Fibroblast of peridontal ligament (primary cell): ENCODE results near the gene ARHGAP40.

Experiments used
- DNase-seq: peaks from one replicate; pipeline ENCODE4 v3.0.0-alpha.2; 2010; ENCODE audit errors: extremely low read depth

The ARHGAP40 gene

DNA sequence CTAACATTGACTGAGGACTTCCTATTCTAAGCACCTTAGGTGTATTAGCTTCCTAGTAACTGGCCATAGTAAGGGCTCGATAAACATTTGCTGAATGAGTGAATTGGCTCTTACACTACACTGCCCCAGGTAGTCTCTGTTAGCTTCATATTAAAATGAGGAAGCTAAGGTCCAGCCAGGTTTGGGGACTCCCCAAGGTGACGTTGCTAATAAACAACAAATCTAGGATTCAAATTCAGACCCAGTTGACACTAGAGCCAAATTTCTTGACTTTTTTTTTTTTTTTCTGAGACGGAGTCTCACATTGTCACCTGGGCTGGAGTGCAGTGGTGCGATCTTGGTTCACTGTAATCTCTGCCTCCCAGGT is 16.2 kb downstream of the ARHGAP40 start:
- DNase-seq: no peak

DNA sequence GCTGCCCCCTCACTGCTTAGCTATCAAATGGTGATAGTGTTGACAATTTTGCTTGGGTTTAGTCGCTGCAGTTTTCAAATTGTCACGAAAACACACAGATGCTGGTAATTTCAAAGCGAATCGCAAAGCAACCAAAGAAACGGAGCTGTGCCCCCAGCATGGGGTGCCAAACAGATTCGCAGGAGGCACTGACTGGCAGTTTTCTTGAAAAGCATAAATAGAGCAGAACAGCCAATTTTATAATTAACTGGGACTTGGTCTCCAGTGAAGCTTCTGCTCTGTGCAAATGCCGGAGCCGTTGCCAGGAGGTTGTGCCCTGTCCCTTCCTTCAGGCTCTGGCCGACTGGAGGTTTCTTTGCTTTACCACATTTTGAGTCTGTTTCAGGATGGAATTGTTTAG is 18.8 kb downstream of the ARHGAP40 start:
- DNase-seq: no peak

DNA sequence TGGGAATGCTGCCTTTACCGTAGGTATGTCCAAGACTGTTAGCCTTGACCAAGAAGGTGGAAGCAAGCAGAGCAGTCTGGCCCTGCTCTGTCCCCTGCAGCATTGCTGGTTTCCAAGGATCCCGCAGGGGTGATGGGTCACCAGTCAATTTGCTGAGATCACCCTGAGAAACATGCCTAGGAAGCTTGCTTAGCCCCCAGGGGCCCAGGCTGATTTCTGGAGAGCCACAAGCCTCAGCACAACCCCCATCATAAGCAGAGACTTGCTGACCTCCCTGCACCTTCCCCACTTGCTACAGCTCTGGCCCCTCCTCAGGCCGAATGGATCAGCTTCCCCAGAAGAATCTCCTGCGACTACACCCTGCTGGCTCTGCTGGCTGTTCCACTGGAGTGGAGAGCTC is 21.5 kb downstream of the ARHGAP40 start:
- no peak for DNase-seq

DNA sequence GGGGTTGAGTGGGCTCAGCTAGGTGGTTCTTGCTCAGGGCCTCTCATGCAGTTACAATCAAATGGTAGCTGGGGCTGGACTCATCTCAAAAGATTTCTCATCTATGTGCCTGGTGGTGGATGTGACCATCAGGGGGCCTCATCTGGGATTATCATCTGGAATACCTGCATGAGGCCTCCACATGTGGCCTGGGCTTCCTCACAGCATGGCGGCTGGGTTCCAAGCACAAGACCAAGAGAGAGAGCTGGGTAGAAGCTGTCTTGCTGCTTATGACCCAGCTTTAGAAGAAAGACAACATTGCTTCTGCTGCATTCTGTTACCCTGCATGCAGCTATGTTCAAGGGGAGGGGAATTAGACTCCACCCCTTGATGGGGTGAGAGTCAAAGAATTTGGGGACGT is 22.5 kb downstream of the ARHGAP40 start:
- DNase-seq: no peak

DNA sequence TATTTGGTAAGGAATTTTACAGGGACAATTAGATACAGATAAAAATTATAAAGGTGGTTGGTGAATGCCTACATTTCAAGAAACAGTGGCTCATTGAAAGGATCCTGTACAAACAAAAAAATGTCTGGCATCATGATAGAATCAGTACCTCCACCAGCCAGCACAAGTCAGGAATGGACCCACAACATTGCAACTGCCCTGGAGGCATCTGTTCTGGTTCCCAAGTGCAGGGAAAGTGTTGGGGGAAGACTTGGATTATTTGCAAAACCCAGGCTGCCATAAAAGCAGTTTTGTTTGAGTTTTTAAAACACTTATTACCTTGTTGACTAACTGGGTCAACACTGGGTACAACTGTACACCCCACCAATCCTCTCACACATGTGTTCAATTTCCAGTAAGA is 24.3 kb downstream of the ARHGAP40 start:
- DNase-seq: no peak

DNA sequence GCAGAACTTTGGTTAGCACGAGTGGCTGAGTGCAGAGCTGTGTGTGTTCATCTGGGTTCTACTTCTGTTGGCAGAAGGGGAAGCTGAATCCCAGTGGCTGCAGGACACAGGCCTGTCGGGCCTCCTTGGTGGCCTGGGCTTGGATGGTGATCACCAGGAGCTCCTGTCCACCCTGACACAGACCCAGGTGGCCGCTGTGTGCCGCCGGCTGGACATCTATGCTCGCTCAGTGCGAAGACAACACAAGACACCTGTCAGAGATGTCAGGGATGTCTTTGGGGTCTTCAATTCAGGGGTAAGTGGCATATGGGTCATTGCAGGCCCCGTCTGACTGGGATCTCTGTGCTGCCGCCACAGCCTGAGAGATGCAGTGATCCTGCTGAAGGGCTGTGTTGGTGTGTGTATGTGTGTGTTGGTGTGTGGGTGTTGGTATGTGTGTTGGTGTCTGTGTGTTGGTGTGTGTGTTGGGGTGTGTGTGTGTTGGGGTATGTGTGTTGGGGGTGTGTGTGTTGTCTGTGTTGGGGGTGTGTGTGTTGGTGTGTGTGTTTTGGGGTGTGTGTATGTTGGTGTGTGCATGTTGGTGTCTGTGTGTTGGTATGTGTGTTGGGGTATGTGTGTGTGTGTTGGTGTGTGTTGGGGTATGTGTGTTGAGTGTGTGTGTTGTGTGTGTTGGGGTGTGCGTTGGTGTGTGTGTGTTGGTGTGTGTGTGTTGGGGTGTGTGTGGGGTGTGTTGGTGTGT is 25.5 kb downstream of the ARHGAP40 start:
- DNase-seq: no peak

DNA sequence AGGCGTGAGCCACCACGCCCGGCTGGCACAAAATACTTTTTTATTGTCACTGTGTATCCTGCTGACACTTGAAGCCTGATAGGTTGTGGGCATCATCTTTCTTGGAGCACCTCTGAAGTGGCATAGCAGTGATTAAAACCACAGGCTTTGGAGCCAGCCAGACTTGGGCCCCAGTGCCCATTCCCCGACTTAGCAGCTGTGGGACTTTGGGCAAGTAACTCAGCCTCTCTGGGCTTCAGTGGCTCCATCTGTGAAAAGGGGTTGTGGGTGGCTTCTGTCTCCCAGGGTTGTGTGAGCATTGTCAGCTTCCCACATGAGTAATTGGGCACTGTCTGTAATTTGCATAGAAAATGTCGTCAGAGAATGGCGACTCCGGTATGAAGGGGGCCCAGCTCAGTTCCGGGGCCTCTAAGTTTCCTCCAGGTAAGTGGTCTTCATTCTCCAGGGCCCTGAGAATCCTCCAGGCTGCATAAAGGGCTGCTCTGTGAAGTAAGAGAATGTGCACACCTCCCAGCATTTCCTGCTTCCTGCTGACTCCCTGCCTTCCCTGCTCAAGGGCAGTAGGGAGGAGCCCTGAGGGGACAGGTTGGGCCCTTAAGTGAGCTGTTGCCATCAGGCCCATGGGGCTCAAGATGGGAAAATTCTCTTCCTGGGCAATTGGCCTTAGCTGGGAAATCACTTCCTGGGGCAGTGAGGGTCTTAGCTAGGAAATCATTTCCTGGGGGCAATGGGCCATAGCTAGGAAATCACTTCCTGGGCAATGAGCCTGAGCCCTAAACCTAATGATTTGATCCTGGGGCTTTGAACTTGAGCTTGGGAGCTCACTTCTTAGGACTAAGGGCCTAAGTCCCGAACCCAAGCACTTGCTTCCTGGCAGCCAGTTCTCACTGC is 27.2 kb downstream of the ARHGAP40 start:
- no peak for DNase-seq

DNA sequence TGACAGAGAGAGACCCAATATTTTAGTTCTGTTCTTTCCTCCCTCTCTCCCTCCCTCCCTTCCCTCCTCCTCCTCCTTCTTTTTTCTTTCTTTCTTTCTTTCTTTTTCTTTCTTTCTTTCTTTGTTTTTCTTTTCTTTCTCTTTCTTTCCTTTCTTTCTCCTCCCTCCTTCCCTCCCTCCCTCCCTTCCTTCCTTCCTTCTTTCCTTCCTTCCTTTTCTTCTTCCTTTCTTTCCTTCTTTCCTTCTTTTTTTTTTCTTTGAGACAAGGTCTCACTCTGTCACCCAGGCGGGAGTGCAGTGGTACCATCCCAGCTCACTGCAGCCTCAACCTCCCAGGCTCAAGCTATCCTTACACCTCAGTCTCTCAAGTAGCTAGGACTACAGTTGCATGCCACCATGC is 28.4 kb downstream of the ARHGAP40 start:
- no peak for DNase-seq

DNA sequence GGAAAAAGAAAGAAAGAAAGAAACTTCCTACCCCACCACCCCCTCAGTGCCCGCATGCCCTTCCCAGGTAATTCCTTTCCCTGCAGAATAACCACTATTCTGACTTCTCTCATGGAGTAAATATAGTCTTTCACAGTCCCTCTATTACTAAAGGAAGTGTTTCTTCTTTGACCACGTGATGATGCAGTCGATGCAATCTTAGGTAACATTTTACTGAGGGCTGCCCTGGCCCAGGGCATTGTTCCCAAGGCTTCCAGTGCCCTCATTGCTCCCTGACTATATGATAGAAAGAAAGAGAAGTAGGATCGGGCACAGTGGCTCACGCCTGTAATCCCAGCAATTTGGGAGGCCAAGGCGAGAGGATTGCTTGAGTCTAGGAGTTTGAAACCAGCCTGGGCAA is 29.1 kb downstream of the ARHGAP40 start:
- no peak for DNase-seq

DNA sequence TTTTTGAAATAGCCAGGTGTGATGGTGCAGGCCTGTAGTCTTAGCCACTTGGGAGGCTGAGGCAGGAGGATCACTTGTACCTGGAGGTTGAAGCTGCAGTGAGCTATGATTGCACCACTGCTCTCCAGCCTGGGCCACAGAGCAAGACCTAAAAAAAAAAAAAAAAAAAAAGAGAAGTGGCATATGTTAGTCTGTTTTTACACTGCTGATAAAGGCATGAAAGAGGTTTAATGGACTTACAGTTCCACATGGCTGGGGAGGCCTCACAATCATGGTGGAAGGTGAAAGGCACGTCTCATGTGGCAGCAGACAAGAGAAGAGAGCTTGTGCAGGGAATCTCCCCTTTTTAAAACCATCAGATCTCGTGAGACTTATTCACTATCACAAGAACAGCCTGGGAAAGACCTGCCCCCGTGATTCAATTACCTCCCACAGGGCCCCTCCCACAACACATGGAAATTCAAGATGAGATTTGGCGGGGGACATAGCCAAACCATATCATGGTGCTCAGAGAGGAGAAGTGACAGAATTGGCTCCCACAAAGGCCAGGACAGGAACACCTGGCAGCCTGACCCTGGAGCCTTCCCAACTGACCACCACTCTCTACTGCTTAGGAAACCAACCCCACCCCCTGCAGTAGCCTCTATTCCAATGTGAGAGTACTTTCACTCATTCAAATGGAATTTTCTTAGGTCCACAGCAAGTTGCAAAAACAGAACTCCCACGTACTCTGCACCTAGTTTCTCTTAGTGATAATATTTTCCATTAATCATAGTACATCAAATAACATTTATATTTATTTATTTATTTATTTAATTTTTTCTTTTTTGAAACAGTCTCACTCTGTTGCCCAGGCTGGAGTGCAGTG is 29.8 kb downstream of the ARHGAP40 start:
- DNase-seq: no peak

DNA sequence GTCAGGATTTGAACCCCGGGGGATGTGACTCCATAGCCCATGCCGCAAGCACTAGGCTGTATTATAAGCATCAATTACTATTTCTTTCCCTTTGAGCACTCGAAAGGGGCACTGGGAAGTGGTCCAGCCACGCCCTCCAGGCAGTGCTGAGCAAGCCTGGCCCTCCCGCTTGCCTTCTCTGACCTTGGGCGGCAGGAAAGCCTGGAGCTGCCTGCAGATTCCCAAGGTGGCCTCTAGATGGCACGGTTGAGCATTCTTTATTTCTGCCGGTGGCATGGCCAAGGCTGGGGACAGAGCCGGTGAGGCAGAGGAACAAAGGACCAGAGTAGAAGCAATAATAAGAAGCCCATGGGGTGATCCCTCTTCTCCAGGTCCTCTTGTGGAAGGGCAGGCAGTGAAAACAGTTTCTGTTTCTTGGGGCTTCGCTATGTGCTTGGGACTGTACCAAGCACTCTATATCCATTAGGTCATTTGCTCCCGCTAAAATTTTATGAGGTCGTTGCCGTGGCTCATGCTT is 32.0 kb downstream of the ARHGAP40 start:
- peak; percentile 26 for DNase-seq

DNA sequence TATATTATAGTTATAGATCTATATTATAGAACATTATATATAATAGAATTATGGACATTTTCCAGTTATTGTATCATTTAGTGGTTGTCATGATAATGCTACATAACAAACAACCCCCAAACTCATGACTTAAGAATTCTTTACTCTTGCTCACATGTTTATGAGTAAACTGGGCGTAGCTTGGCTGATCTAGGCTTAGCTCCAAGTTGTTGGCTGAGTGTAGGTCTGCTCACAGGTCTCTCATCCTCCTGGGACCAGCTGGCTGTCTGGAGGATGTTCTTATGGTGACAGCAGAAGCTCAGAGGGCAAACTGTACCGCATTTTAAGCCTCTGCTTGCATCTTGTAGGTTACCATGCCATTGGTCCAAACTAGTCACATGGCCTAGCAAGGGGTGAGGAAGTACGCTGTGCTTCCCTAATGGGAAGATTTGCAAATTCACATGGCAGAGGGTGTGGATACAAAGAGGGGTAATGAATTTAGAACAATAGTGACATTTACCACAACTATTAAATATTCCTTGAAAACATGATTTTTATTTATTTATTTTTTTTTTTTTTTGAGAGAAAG is 34.2 kb downstream of the ARHGAP40 start:
- peak; percentile 9 for DNase-seq

DNA sequence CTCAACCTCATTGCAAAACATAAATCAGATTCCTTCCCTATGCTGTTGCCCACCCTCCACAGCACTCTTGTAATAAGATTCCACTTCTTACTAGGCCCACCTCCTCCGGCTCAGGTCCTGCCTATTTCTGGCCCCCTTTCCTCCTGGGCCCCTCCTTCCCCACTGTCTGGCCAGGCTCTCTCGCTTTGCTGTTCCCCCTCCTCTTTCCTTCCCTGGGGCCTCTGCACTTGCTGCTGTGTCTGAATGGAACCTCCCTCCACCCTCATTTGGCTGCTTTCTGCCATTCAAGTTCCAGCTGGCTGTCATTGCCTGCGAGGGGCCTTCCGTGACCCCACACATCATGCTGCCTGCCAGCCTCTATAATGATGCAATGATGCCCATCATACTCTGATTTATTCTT is 38.9 kb downstream of the ARHGAP40 start:
- DNase-seq: no peak

DNA sequence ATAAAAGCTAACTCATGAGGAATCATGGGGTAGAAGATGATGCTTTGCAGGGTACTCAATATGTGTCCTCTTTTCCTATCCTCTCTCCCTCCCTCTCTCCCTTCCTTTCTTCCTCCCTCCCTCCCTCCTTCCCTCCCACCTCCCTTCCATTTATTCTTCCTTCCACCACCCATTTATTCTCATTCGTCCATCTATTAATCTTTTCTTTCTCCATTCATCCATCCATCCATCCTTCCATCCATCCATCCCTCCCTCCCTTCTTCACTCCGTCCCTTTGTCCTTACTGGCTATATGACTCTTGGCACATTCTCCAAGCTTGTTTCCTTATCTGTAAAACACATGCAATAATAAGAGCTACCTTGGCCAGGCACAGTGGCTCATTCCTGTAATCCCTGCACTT is 40.9 kb downstream of the ARHGAP40 start:
- DNase-seq: no peak

DNA sequence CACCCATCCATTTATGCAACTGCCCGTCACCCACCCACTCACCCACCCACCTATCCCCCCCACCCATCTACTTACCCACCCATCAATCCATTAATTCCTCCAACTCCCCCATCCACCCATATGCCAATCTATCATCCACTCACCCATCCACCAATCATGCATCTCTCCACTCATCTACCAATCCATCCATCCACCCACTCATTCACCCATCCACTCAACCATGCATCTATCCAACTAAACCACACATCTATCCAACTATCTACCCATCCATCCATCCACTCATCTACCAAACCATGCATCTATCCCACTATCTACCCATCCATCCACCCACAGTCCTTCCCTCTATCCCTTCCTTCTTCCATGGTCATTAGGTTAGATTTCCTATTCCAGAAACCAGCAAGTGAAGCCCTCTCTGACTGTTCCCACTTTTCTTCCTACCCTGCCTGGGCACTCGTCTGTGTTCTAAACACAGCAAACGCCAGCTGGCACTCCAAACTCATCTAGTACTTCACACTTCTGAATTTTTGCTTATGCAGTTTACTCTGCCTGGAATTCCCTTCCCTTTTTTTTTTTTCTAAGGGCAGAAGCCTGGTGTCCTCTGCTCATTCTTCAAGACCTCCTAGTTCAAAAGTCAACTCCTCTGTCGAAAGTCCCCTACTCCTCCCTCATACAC is 43.1 kb downstream of the ARHGAP40 start:
- DNase-seq: no peak

DNA sequence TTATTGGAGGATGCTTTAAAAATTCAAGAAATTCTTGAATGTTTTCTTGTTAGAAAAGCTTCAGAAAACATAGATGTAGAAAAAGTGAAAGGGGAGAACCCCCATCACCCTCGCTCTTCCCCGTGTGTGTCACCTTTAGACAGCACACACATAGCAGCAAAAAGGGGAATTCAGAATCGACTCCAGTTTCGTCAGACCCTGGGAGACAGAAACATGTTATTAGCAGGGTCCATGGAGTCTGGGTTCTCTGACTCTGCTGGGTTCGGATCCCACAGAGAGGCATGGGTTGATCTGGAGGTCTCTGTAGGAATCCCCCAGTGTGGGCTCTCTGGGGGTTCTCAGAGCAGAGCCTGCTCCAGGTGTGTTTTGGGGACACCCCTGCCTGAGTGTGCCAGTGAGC is 43.7 kb downstream of the ARHGAP40 start:
- DNase-seq: no peak

DNA sequence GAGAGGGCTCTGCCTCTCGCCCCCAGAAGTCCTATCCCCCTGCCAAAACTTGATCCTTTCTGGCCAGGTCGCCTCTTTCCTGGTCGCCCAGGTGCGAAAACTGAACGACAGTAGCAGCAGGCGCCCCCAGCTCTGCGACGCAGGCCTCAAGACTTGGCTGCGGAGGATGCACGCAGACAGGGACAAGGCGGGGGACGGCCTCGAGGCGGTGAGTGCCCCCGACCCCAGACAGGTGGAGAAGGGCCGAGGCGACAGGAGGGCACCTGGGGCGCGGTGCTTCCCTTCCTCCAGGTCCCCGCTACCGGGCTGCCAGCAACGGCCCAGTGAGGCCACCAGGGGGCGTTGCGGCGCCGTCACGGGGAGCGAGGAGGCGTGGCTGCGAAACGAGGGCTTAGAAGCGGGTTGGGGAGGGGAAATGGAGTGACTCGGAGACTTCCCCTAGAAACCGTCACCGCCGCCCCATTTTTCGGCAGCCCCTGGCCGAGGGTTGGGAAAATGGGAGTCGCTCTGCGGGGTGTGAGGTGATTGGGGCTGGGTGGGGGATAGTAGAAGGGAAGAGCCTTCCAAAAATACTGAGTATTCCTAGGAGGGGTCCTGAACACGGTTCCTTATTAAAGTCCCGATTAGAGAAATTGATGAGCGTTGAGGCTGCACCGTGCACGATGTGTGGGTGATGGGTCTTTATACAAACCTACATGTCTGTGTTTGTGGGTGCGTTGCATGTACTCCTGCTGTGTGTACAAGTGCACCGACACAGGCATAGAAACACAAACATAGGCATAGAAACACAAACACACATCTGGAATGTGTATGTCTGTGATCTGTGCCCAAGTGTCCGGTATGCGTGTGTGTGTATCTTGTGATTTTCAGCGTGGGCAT is 44.6 kb downstream of the ARHGAP40 start:
- peak; percentile 52 for DNase-seq

DNA sequence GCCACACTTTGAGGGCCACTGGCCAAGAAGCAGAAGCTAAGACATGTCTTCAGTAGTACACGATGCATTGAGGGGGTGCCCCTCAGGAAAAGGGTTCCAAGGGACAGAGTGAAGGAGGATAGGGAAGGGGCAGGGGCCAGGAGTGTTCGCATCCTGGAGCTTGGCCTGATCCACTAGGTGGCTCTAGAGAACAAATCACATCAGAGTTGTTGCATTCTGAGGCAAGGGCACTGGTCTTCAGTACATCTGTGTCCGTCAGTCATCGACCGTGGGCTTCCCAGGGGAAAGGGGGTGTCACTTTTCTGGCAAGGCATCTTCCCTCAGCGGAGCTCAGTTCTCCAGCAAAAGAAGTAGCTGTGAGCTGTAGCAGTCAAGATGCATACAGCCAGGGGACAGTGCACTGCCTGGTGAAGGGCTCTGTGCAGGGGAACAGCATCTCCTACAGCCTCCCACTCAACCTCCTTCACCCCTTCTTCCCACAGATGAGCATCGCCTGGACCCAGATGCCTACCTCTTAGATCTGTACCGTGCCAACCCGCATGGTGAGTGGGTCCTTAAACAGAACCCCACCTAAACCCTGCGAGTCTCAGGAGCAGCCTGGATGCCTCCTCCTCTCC is 47.8 kb downstream of the ARHGAP40 start:
- no peak for DNase-seq

DNA sequence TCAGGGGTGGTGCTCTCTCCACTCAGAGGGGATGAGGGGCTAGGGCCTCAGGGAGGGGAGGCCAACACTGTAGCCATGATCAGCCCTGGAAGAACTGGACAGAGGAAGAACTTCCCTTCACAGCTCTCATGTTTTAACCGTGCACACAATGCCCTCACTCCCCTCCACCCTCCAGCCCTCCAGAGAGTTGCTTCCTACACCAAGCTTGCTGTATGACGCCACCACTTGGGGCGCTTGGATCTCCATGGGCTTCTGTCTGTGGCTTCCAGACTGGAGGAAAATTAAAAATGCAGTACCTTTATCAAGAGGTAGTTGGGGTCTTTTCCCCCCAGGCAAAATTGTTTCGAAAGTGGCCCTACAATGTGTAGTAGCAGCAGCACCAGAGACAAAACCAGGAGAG is 48.4 kb downstream of the ARHGAP40 start:
- no peak for DNase-seq

DNA sequence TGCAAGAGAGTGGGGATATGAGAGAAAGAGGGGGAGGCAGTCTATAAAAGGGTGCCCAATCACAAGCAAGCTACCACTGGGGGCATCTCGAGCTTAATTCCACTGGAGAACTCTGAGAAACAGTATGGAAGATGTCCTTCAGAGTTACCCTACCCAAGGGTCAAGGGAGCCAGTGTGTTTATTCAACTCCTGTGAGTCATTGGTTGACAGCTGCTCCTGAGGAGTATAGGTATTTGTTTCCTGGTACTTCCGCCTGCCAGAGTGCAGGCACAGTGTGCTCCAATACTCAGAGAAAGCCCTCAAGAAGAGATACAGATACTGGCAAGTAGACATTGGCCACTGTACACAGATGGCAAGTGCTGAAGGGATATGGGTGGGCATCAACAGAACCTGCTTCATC is 49.5 kb downstream of the ARHGAP40 start:
- no peak for DNase-seq
